ENCODE results near the gene GFRA3.

The GFRA3 gene

DNA sequence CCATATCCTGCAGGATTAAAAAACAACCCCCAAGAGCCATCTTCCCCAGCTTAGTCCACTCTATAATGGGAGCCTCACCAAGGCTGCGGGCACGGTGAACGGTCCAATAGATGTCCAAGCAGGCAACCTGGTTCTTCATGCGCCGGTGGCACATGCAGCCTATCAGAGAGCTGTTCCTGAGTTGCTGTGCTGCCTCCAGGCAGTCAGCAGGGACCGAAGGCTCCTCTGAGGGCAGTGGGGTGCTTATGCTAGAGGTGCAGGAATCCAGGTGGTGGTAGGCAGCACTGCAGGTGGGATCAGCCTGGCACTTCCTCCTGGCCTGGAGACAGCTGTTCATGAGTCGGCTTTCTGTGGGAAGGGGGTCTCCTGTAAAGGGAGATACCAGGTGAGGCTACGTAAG is 10.2 kb downstream of the GFRA3 start:
- no peaks in the 10 kb centered on the region for H3K9me3 ChIP-seq (ENCODE audit: insufficient read depth, low read length)
- no peaks in the 10 kb centered on the region for H3K79me2 ChIP-seq (ENCODE audit: low read length)
- no peak overlapping the region for H3K4me2 ChIP-seq (ENCODE audit: low read length)
- H4K20me1 ChIP-seq (ENCODE audit: insufficient read depth, low read length), result no peaks in the 10 kb centered on the region
- H3K27ac ChIP-seq (ENCODE audit: low read length), result no peak overlapping the region
- H3K4me3 ChIP-seq (ENCODE audit: low read length), result no peak overlapping the region
- H3K27me3 ChIP-seq (ENCODE audit: low read depth, low read length), result no peaks in the 10 kb centered on the region
- no peaks in the 10 kb centered on the region for H3K36me3 ChIP-seq (replicated peaks; ENCODE audit: low read depth, low read length)
- H2AFZ ChIP-seq (ENCODE audit: low read depth, low read length), result no peak overlapping the region
- no peaks in the 10 kb centered on the region for H3K4me1 ChIP-seq (ENCODE audit: low read length)
- TF ChIP-seq EZH2phosphoT487 (IDR thresholded peaks at IDR 0.05; ENCODE audit: low read depth) (no peak), CTCF (IDR thresholded peaks at IDR 0.05; ENCODE audit: low read depth, low read length) (no peak)
- H3K9ac ChIP-seq (ENCODE audit: low read length), result no peak overlapping the region

- no peak for TF ChIP-seq CTCF (IDR thresholded peaks at IDR 0.05; ENCODE audit: low read depth, low read length)
- H3K27ac ChIP-seq (ENCODE audit: low read length), result no peak overlapping the region
- H2AFZ ChIP-seq (ENCODE audit: low read depth, low read length), result no peak overlapping the region
- H3K4me1 ChIP-seq (ENCODE audit: low read length), result no peaks in the 10 kb centered on the region
- no peaks in the 10 kb centered on the region for H3K36me3 ChIP-seq (replicated peaks; ENCODE audit: low read depth, low read length)
- H3K9ac ChIP-seq (ENCODE audit: low read length), result no peak overlapping the region
- H3K4me2 ChIP-seq (ENCODE audit: low read length), result no peak overlapping the region
- no peaks in the 10 kb centered on the region for H3K9me3 ChIP-seq (ENCODE audit: insufficient read depth, low read length)
- H3K4me3 ChIP-seq (ENCODE audit: low read length), result no peak overlapping the region
- no peaks in the 10 kb centered on the region for H3K27me3 ChIP-seq (ENCODE audit: low read depth, low read length)
- H3K79me2 ChIP-seq (ENCODE audit: low read length), result no peaks in the 10 kb centered on the region
- H4K20me1 ChIP-seq (ENCODE audit: insufficient read depth, low read length), result no peaks in the 10 kb centered on the region
Observed at GRCh38 chr5:138263581-138263980, 10.8 kb downstream of the GFRA3 start.

- Histone ChIP-seq H3K4me3 (ENCODE audit: low read length) (no peak overlapping the region), H3K27ac (ENCODE audit: low read length) (no peak overlapping the region), H2AFZ (ENCODE audit: low read depth, low read length) (no peak overlapping the region), H3K9me3 (ENCODE audit: insufficient read depth, low read length) (no peaks in the 10 kb centered on the region), H3K27me3 (ENCODE audit: low read depth, low read length) (no peaks in the 10 kb centered on the region), H4K20me1 (ENCODE audit: insufficient read depth, low read length) (no peaks in the 10 kb centered on the region), H3K4me1 (ENCODE audit: low read length) (no peaks in the 10 kb centered on the region), H3K36me3 (replicated peaks; ENCODE audit: low read depth, low read length) (no peaks in the 10 kb centered on the region), H3K79me2 (ENCODE audit: low read length) (no peaks in the 10 kb centered on the region), H3K9ac (ENCODE audit: low read length) (no peak overlapping the region), H3K4me2 (ENCODE audit: low read length) (no peak overlapping the region)
- TF ChIP-seq CTCF (IDR thresholded peaks at IDR 0.05; ENCODE audit: low read depth, low read length) (no peak), EZH2phosphoT487 (IDR thresholded peaks at IDR 0.05; ENCODE audit: low read depth) (no peak)
Observed at GRCh38 chr5:138258704-138259292, 15.6 kb downstream of the GFRA3 start.

DNA sequence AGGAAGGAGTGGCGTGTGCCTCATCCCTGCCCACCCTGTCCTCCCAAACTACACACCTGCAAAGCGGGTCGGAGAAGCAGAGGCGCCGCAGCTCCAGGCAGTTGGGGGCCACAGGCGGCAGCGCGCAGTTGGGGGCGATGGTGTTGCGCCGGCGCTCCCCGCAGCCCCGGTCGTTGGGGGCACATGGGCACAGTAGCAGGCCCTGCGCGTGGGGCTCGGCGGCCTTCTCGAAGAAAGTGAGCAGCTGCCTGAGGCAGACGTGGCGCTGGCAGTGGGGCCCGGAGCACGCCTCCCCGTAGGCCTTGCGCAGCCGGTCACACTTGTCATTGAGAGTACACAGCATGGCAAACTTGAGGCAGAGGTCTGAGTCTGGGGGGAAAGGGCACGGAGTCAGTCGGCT is 16.8 kb downstream of the GFRA3 start:
- H3K36me3 ChIP-seq (replicated peaks; ENCODE audit: low read depth, low read length), result no peaks in the 10 kb centered on the region
- no peak overlapping the region for H2AFZ ChIP-seq (ENCODE audit: low read depth, low read length)
- H3K9ac ChIP-seq (ENCODE audit: low read length), result no peak overlapping the region
- no peak for TF ChIP-seq EZH2phosphoT487 (IDR thresholded peaks at IDR 0.05; ENCODE audit: low read depth)
- no peak for TF ChIP-seq CTCF (IDR thresholded peaks at IDR 0.05; ENCODE audit: low read depth, low read length)
- H3K27me3 ChIP-seq (ENCODE audit: low read depth, low read length), result no peaks in the 10 kb centered on the region
- H3K4me3 ChIP-seq (ENCODE audit: low read length), result no peak overlapping the region
- no peaks in the 10 kb centered on the region for H3K79me2 ChIP-seq (ENCODE audit: low read length)
- H3K27ac ChIP-seq (ENCODE audit: low read length), result no peak overlapping the region
- H4K20me1 ChIP-seq (ENCODE audit: insufficient read depth, low read length), result no peaks in the 10 kb centered on the region
- no peaks in the 10 kb centered on the region for H3K9me3 ChIP-seq (ENCODE audit: insufficient read depth, low read length)
- no peak overlapping the region for H3K4me2 ChIP-seq (ENCODE audit: low read length)
- H3K4me1 ChIP-seq (ENCODE audit: low read length), result no peaks in the 10 kb centered on the region

Data from OCI-LY3 (cell line).